Kidney epithelial cell (primary cell): ENCODE results near the gene PEA15. TPM values are rescaled to one million over a fixed set of nuclear protein-coding genes. Genes with fewer than 3 reads are reported as not detected.

ENCODE experiments used
- DNase-seq: peaks from one replicate; pipeline ENCODE4 v3.0.0-alpha.2; 2010; ENCODE audit warnings: low read depth
- H3K27me3 ChIP-seq: 2 replicates; pipeline ENCODE4 v1.6.0; 2011; ENCODE audit warnings: low read length; ENCODE audit not compliant: control insufficient read depth, insufficient read depth
- H3K36me3 ChIP-seq: 2 replicates; pipeline ENCODE4 v1.5.1; 2011; ENCODE audit warnings: low read length; ENCODE audit not compliant: control insufficient read depth, insufficient read depth
- H3K4me3 ChIP-seq: 2 replicates; pipeline ENCODE4 v1.5.1; 2011; ENCODE audit warnings: low read depth, mild to moderate bottlenecking, control low read depth, low read length
- total RNA-seq: library from RNA; depleted of rRNA; stranded (reverse); fragments of >200 nt; gene quantifications from 2 replicates; pipeline ENCODE4 v1.2.3, GENCODE V29; 2015
- TF ChIP-seq, protein P1 (sequence below): IDR thresholded peaks from 2 replicates; pipeline ENCODE4 v1.5.1; 2011; ENCODE audit warnings: mild to moderate bottlenecking, moderate library complexity, low read length, control low read depth, inconsistent platforms; ENCODE audit not compliant: insufficient read depth, poor library complexity, severe bottlenecking

The PEA15 gene
- total RNA-seq, result 139 and 147 TPM in 2 replicates

DNA sequence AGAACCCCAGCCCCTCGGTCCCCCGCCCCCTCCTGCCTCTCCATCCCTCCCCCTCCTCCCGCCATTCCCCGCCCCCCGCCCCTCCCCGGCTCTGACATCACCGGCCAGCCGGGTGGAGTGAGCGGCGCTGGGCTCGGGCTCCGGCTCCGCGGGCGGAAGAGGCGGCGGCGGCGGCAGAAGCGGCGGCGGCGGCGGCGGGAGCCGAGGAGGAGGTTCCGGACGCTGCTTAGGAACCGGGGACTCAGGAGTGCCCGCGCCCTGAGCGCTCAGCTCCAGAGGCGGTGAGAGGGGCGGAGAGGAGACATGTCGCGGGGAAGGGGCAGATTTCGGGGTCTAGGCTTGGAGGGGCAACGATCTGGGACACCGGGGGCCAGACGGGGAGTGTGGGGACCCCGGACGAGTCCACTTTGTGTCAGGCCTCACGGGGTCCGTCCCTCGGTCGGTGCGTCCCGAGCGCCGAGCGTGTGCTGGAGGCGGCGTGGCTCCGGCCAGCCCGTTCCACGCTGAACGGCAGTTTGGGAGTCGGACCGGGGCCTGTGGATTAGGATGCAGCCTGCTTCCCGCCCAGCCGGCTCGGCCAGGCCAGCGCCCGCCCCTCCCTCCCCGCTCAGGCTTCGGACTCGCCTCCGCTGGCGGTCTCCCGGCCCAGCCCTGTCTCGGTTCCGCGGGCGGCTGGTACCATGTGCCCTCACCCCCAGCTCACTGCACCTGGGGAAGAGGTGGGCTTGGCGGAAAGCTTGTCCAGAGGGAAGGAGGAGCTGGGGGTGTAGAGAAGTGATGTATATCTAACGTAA, at the start of gene PEA15:
TSS of gene PEA15 (plus strand) at position 143 of the 794 bp plus-strand sequence. CDS start 6,161 bp downstream, outside the sequence.
- Histone ChIP-seq H3K27me3 (no peaks in the 10 kb centered on the region), H3K36me3 (peaks cover 3% of the 10 kb centered on the region), H3K4me3 (peak within 1 kb of the TSS; percentile 88)
- TF ChIP-seq, protein P1, sequence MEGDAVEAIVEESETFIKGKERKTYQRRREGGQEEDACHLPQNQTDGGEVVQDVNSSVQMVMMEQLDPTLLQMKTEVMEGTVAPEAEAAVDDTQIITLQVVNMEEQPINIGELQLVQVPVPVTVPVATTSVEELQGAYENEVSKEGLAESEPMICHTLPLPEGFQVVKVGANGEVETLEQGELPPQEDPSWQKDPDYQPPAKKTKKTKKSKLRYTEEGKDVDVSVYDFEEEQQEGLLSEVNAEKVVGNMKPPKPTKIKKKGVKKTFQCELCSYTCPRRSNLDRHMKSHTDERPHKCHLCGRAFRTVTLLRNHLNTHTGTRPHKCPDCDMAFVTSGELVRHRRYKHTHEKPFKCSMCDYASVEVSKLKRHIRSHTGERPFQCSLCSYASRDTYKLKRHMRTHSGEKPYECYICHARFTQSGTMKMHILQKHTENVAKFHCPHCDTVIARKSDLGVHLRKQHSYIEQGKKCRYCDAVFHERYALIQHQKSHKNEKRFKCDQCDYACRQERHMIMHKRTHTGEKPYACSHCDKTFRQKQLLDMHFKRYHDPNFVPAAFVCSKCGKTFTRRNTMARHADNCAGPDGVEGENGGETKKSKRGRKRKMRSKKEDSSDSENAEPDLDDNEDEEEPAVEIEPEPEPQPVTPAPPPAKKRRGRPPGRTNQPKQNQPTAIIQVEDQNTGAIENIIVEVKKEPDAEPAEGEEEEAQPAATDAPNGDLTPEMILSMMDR, result no peak
- no peak for DNase-seq

DNA sequence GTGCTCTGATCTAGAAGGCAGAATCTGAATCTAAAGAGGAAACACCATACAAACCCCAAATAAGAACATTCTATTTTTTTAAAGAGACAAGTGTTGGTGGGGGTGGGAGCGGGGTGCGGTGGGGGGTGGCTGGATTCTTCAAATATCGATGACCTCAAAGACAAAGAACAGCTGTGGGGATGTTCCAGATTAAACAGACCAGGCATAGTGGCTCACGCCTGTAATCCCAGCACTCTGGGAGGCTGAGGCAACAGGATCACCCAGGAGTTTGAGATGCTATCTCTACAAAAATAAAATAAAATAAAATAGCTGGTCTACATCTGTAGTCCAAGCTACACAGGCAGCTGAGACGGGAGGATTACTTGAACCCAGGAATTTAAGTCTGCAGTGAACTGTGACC, 48.8 kb upstream of the PEA15 start:
- H3K27me3 ChIP-seq, result no peaks in the 10 kb centered on the region
- no peak overlapping the region for H3K4me3 ChIP-seq
- no peak for DNase-seq
- TF ChIP-seq, protein P1, result no peak
- no peaks in the 10 kb centered on the region for H3K36me3 ChIP-seq

DNA sequence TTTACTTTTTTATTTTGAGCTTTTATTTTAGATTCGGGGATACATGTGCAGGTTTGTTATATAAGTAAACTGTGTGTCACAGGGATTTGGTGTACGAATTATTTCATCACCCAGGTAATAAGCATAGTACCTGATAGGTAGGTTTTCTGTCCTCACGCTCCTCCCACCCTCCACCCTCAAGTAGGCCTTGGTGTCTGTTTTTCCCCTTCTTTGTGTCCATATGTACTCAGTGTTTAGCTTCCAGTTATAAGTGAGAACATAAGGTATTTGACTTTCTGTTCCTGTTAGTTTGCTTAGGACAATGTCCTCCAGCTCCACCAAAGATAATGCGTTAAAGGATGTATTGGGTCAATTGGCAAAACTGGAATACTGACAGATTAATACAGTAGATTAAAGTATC, 48.0 kb upstream of the PEA15 start:
- DNase-seq, result no peak
- Histone ChIP-seq H3K4me3 (no peak overlapping the region), H3K27me3 (no peaks in the 10 kb centered on the region), H3K36me3 (no peaks in the 10 kb centered on the region)
- TF ChIP-seq, protein P1, result no peak

DNA sequence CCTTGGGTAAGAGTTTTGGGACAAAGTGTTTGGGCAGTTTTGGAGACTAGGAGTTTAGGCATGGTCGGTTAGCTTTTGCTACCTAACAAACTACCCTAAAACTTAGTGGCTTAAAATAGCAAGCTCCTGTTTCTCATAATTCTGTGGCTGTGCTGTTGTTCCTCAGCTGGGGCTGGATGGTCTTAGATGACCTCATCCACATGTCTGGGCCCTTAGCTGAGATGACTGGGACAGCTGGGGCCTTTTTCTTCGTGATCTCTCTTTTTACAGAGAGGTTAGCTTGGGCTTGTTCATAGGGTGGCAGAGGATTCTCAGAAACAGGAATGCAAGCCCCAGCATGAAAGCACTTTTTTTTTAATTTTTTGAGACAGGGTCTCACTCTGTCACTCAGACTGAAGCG, 47.2 kb upstream of the PEA15 start:
- TF ChIP-seq, protein P1, result no peak
- Histone ChIP-seq H3K27me3 (no peaks in the 10 kb centered on the region), H3K4me3 (no peak overlapping the region), H3K36me3 (no peaks in the 10 kb centered on the region)
- DNase-seq, result no peak

- Histone ChIP-seq H3K27me3 (no peaks in the 10 kb centered on the region), H3K4me3 (no peak overlapping the region), H3K36me3 (no peaks in the 10 kb centered on the region)
- no peak for DNase-seq
- TF ChIP-seq, protein P1, result no peak
Measured at GRCh38 chr1:160158534-160158933, 46.6 kb upstream of the PEA15 start.

DNA sequence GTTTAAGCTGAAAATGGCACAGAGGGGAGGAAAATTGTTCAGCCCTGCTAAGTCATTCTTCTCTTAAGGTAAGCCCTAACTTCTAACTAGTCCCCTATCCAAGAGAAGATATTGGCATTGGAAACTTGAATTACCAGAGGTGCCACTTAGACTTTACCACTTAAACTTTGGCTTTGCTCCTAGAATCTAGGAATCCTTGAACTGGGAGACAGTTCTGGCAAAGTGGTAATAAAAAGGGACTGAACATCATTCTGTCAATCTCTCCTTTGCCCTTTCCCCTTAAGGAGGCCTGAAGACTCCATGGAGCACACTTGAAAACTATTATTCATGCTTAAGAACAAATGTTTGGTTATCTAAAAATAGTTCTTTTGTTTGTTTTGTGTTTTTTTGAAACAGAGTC, 45.3 kb upstream of the PEA15 start:
- Histone ChIP-seq H3K36me3 (no peaks in the 10 kb centered on the region), H3K27me3 (no peaks in the 10 kb centered on the region), H3K4me3 (no peak overlapping the region)
- TF ChIP-seq, protein P1, result no peak
- DNase-seq, result no peak
